Mammary epithelial cell (primary cell): ENCODE results near the gene ERBB4.

Experiments
- CTCF ChIP-seq, 2 donors: IDR thresholded peaks in 1 of 2; conservative IDR thresholded peaks in 1 of 2; 2 replicates each; pipeline ENCODE4 v1.5.1; 2011 to 2012; ENCODE audit warnings: inconsistent platforms in 2 of 2, low read length in 2 of 2, mild to moderate bottlenecking in 2 of 2, control low read depth in 1 of 2, low read depth in 1 of 2; ENCODE audit not compliant: insufficient read depth in 1 of 2; ENCODE audit errors: extremely low read depth in 1 of 2
- EZH2 ChIP-seq: IDR thresholded peaks from 2 replicates; pipeline ENCODE4 v1.6.1; 2012; ENCODE audit warnings: low read length, inconsistent platforms, borderline replicate concordance

GRCh38 chr2:211723398-211723797, 815.2 kb downstream of the ERBB4 start:
- TF ChIP-seq CTCF (conservative IDR thresholded peaks at IDR 0.05 in 1 of 2, IDR thresholded peaks at IDR 0.05 in 1 of 2; ENCODE audit: extremely low read depth in 1 of 2, insufficient read depth in 1 of 2, low read depth in 1 of 2, low read length in 2 of 2) (no peak), EZH2 (no peak)
